Activated CD4-positive, alpha-beta memory T cell treated with anti-CD3 and anti-CD28 coated beads for 36 hours (primary cell): ENCODE measurements around the gene REX1BD. TPM values are rescaled to one million over a fixed set of nuclear protein-coding genes. Genes with fewer than 3 reads are reported as not detected.

Experiments used
- CTCF ChIA-PET: fragments of 350-600 bp; sonication (Branson Sonifier 250); formaldehyde crosslinking; loops from one replicate; lab custom pipeline; 2021; ENCODE audit warnings: antibody characterized with exemption, inconsistent platforms; lab: Charles Lee
- POLR2A ChIA-PET: fragments of 350-600 bp; sonication (Branson Sonifier 250); formaldehyde crosslinking; loops from one replicate; lab custom pipeline; 2021; ENCODE audit warnings: antibody characterized with exemption; lab: Charles Lee
- DNase-seq: peaks from one replicate; pipeline ENCODE4 v3.0.0-alpha.2; 2020
- H3K27ac Mint-ChIP-seq: one replicate; pipeline ENCODE4 v1.8.0; 2021; ENCODE audit warnings: mixed read lengths
- H3K27me3 Mint-ChIP-seq: one replicate; pipeline ENCODE4 v1.8.0; 2021; ENCODE audit warnings: mixed read lengths
- H3K36me3 Mint-ChIP-seq: one replicate; pipeline ENCODE4 v1.8.0; 2021; ENCODE audit warnings: mixed read lengths
- H3K4me1 Mint-ChIP-seq: one replicate; pipeline ENCODE4 v1.8.0; 2021; ENCODE audit warnings: low read depth, mixed read lengths
- H3K4me3 Mint-ChIP-seq: one replicate; pipeline ENCODE4 v1.8.0; 2021; ENCODE audit warnings: mild to moderate bottlenecking, mixed read lengths
- H3K9me3 Mint-ChIP-seq: one replicate; pipeline ENCODE4 v1.8.0; 2021; ENCODE audit warnings: mixed read lengths
- intact Hi-C: fragments of 100-400 bp; cut with micrococcal nuclease; formaldehyde crosslinking; loops from one replicate; pipeline ENCODE4 v1.15.1; 2023
- total RNA-seq, 2 experiments: library from RNA; stranded (reverse); gene quantifications; one replicate each; pipeline ENCODE4 v1.2.3, GENCODE V29; 2021

REX1BD gene
- total RNA-seq, 2 experiments from 2014 or later, result 97.6 to 99.3 TPM

DNA sequence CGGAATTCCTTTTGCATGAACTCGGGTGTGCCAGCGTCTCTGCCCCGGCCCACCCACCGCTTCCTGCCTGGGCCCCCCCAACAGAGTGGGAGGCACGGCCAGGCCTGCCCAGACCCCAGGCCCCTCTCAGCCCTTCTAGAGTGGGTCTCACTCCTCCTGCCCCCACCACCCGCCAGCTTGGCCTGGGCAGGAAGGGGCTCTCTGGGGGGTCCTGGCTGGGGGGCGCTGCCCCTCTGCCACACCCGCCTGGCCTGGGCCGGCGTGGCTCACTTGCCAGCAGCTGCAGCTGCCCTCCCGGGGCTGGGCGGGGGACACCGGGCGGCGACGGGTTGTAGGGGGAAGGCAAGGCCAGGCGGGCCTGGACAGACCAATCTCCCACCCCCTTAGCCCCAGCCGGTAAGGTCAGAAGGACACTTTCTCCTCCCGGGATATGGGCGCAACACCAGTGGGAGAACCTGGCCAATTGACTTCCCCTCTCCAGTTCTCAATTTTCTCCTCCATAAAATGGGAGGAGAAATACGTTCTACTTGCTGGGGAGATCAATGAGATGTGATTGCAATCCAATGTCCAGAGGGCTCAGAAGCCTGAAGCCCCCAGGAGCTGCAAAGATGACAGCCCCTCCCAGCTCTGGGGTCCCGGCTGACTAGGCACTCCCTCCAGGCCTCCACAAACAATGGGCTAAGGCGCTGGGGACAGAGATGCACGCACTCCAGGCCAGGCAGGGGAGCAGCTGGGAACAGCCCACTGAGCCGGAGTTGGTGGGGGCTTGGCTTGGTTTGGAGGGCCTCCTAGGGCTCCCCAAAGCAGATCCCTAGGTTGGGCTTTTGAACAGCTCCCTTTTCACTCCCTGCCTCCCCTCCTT, 15.6 kb downstream of the REX1BD start:
- Mint-ChIP-seq H3K36me3 (no peaks in the 10 kb centered on the region), H3K27me3 (peaks cover 50% of the 10 kb centered on the region), H3K4me1 (peaks cover 19% of the 10 kb centered on the region), H3K9me3 (no peaks in the 10 kb centered on the region), H3K27ac (no peak overlapping the region), H3K4me3 (no peak overlapping the region)
- ChIA-PET CTCF (interaction anchor here (1.0 to 1.3 kb wide), 3 partner anchors 11 to 24 kb away, joined by 3 to 6 read pairs (median 4); no protein-coding TSS in a partner anchor), POLR2A (no interaction called here)
- DNase-seq, result no peak
- intact Hi-C loops, result no loop called here

DNA sequence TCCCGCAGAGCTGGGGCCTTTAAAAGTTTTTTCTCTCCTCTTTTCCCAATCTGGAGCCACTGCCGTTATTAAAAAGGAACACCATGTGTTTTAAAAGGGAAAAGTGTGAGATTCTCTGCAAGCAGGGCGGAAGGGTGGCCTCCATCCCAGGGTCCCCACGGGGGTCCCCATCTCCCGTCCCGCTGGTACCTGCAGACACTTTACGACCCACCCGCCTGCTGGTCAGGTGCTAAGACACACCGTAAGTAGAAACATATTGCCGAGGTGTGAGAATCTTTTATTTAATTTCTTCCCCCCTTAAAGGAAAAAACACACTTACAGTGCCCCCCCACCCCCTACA, 16.2 kb downstream of the REX1BD start:
- H3K4me3 Mint-ChIP-seq, result no peak overlapping the region
- no peaks in the 10 kb centered on the region for H3K9me3 Mint-ChIP-seq
- intact Hi-C loops, result no loop called here
- H3K27ac Mint-ChIP-seq, result no peak overlapping the region
- no peak for DNase-seq
- ChIA-PET CTCF (interaction anchor here (1.0 kb wide), 1 partner anchor 23 kb away, joined by 3 read pairs; no protein-coding TSS in a partner anchor), POLR2A (no interaction called here)
- H3K36me3 Mint-ChIP-seq, result no peaks in the 10 kb centered on the region
- H3K4me1 Mint-ChIP-seq, result peaks cover 19% of the 10 kb centered on the region
- peaks cover 53% of the 10 kb centered on the region for H3K27me3 Mint-ChIP-seq

DNA sequence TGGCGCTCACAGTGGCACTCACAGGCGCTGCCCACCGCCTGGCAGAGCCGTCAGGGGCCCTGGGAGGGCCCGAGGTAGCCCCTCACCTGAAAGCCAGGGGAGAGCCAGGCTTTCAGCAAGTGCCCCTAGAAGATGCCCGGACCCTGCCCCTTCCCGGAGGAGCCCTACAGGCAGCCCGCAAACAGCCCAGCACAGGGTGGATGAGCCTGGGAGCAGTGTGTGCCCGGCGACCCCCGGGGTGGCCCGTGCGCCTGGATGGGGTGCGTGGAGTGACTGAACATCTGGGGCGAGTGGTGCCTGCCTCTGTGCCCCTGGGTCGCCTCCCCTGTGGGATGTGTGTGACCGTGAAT, 16.6 kb downstream of the REX1BD start:
- CTCF ChIA-PET, result interaction anchor here (1.0 kb wide), 1 partner anchor 23 kb away, joined by 3 read pairs; no protein-coding TSS in a partner anchor
- H3K36me3 Mint-ChIP-seq, result no peaks in the 10 kb centered on the region
- intact Hi-C loops, result no loop called here
- no peak overlapping the region for H3K4me3 Mint-ChIP-seq
- peaks cover 19% of the 10 kb centered on the region for H3K4me1 Mint-ChIP-seq
- H3K27ac Mint-ChIP-seq, result no peak overlapping the region
- H3K9me3 Mint-ChIP-seq, result no peaks in the 10 kb centered on the region
- H3K27me3 Mint-ChIP-seq, result peaks cover 57% of the 10 kb centered on the region
- DNase-seq, result no peak
- POLR2A ChIA-PET, result no interaction called here

DNA sequence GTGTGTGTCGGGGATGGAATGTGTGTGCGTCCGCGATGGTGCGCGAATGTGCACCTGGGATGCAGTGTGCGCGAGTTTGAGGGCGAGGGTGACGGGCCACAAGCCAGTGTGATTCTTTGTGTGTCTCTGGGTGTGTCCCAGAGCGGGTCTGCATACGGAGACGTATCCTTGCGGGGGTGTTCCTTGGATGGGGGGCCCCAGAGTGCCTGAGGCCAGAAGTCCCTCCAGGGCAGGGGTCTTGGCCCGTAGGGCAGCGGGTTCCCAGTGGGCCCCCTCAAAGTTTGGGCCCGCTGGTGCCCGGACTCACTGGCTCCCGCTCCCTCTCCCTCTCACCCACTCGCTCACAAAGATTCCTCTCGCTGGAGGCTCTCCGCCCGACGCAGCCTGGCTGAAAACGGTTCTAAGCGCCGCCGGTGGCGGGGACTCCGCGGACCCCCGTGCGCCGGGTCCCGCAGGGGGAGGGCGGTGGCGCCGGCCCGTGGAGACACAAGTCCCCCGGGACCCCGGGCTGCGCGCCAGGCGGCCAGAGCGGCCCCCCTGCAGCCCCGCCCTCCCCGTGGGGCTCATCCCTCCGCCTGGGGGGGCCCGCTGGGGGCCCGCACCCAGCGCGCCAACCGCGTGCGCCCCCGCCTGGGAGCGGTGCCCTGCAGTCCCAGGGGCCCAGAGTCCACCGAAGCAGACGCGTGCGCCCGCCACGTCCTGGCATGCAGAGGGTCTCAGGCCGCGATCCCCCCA, 17.1 kb downstream of the REX1BD start:
- CTCF ChIA-PET, result interaction anchor here (1.0 kb wide), 1 partner anchor 23 kb away, joined by 3 read pairs; no protein-coding TSS in a partner anchor
- Mint-ChIP-seq H3K27ac (no peak overlapping the region), H3K36me3 (no peaks in the 10 kb centered on the region), H3K4me1 (peaks cover 19% of the 10 kb centered on the region), H3K9me3 (no peaks in the 10 kb centered on the region), H3K4me3 (no peak overlapping the region), H3K27me3 (peaks cover 61% of the 10 kb centered on the region)
- POLR2A ChIA-PET, result no interaction called here
- intact Hi-C loops, result no loop called here
- DNase-seq, result no peak

DNA sequence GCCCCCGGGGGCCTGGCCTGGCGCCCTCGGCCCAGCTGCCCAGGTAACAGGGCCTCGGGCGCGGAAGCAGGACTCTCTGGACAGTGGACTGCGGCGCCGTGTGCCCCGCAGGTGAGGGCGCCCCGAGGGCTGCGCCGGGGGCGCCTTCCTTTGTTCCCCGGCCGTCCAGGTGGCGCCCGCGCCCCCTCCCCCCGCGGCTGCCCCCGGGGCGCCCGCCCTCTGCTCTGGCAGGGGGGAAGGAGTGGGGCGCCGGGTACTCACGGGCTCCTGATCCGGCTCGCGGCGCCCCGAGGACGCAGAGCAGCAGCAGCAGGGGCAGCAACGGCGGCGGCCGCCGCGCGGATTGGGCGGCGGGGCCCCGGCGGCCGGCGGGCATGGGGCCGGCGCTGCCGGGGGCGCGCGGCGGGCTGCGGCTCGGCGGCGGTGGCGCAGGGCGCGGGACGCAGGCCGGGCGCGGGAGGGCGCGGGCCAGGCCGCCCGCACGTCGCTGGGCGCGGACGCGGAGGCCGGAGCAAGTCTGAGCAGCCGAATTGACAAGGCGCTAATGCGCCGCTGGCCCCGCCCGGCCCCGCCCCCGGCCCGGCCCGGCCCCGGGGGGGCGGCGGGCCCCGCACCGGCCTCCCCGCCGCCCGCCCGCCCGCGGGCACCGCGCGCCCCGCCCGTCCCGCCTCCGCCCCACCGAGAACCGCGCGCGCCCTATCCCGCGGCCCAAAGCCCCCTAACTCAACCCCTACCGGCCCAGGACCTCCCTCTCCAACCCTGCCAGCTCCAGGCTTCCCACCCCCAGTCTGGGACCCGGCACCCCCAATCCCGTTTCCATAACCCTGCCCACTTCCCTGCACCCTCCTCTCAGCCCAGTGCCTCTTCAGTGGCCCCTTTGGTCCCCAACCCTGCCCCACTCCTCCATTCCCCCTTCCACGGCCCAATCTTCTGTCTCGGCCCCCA, 18.0 kb downstream of the REX1BD start, which contains the start of gene CRLF1:
CRLF1 (minus strand) TSS at position 519 of the 945 bp plus-strand sequence; CDS start at position 376, 143 bp downstream.
- Mint-ChIP-seq H3K9me3 (no peaks in the 10 kb centered on the region), H3K27ac (no peak within 1 kb of the TSS), H3K4me3 (no peak within 1 kb of the TSS), H3K36me3 (no peaks in the 10 kb centered on the region), H3K27me3 (peaks cover 64% of the 10 kb centered on the region), H3K4me1 (peaks cover 24% of the 10 kb centered on the region)
- POLR2A ChIA-PET, result no interaction called here
- intact Hi-C loops, result no loop called here
- CTCF ChIA-PET, result no interaction called here
- no peak for DNase-seq

DNA sequence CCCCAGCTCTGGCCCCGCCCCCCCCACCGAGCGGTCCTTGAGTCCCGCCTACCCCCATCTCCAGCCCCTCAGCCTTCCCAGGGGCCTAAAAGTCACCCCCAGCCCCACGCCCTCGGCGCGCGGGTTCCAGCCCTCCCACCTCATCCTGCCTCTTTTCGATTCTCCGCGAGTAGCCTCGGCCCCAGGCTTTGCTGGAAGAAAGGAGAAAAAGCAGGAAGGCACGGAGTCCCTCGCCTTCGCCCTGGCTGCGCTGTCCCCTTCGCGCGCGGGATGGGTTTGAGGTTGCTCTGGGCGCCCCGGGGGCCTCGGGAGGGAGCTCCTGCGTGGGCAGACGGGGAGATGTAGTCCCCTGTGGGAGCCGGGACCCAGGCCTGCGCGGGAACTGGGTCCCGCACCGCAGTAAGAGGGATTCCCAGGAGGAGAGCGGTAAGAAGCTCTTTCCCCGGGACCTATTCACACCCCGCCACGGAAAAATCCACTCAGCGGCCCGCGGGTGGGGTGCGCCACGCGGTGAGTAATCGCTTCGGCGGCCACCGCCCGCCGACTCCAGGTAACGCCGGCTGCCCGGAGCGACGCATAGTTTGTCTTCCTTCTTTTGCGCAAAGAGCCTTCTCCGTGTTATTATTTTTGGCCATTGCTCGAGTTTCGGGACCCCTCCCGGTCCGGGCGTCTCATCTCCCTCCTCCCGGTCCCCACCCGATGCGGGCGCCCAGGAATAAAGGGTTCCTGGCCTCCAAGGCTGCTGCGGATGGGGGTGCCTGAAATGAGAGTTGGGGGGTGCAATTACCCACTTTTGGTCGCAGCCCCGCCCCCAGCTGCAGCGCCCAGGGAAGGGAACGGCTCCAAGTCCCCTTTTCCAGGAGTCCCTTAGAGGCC, 18.9 kb downstream of the REX1BD start:
- ChIA-PET POLR2A (no interaction called here), CTCF (no interaction called here)
- Mint-ChIP-seq H3K9me3 (no peaks in the 10 kb centered on the region), H3K36me3 (no peaks in the 10 kb centered on the region), H3K27me3 (peaks cover 63% of the 10 kb centered on the region), H3K4me1 (peaks cover 31% of the 10 kb centered on the region), H3K4me3 (no peak overlapping the region), H3K27ac (no peak overlapping the region)
- no peak for DNase-seq
- intact Hi-C loops, result no loop called here

DNA sequence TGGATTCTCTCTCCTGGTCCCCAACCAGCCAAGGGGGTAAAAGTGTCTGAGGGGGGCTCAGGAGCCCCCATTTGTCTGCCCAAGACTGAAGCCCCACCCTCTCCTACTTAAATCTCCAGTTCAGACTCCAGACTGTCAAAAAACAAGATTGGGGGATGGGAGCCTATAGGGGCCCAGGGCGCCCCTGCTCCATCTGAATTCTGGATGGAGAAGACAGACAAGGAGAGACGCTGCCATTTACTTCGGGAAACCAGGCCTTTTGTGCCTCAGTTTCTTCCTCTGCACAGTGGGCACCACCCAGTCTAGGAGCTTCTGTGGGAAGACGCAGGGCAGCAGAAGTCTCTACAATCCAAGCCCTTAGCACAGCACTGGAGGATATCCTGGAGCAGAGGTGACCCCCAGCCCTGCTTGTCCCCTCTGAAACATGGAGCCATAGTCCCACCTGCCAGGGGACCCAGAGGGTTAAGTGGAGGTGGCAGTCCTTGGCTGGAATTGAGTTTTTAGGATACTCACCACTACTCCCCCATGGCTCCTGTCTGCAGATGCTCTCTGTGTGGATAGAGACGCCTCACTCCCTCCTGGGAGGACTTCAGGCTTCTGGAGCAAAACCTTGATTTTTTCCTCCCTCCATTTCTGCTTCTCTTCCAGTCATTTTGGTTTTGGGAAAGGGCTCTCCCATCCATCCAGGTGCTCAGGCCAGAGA, 19.7 kb downstream of the REX1BD start:
- Mint-ChIP-seq H3K27ac (no peak overlapping the region), H3K4me3 (no peak overlapping the region), H3K36me3 (no peaks in the 10 kb centered on the region), H3K4me1 (peaks cover 30% of the 10 kb centered on the region), H3K27me3 (peaks cover 59% of the 10 kb centered on the region), H3K9me3 (no peaks in the 10 kb centered on the region)
- DNase-seq, result no peak
- intact Hi-C loops, result no loop called here
- ChIA-PET CTCF (no interaction called here), POLR2A (no interaction called here)

DNA sequence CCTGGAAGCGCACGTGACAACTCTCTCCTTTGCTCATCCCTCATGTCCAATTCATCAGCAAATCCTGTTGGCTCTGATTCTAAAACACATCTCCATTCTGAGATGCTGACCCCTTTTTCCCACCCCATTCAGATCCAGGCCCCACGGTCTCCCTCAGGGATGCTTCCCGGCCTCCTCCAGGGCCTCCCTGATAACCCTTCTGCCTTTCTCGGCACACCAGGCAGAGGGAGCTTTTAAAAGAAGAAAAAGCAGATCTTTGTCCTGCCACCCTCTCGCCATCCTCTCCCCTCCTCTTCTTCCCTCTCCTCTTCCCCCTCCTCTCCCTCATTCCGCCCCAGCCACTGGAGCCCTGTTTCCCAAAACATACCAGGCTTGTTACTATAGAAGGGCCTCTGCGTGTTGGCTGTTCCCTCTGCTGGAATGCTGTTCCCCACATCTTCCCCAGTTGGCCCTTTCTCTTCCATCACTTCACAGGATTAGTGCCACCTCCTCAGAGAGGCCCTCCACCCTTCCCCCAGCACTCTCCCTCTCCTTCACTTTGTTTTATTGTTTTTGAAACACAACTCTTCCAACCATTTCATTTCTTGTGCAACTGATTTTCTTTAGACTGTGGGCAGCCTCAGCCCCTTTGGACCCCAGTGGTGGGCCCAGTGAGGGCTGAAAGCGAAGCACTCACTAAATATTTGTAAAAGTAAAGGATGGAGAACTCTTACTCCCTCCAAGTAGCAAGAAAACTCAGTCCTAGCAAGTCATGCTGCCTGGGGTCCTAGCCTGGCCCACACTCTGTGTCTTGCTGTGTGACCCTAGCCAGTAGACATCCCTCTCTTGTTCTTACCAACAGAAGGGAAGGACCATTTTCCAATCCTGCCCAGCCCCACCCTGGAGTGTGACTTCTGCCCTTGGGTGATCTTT, 20.5 kb downstream of the REX1BD start:
- no peaks in the 10 kb centered on the region for H3K36me3 Mint-ChIP-seq
- peaks cover 61% of the 10 kb centered on the region for H3K27me3 Mint-ChIP-seq
- CTCF ChIA-PET, result no interaction called here
- POLR2A ChIA-PET, result no interaction called here
- intact Hi-C loops, result no loop called here
- no peak overlapping the region for H3K27ac Mint-ChIP-seq
- no peak for DNase-seq
- no peaks in the 10 kb centered on the region for H3K9me3 Mint-ChIP-seq
- H3K4me1 Mint-ChIP-seq, result peaks cover 32% of the 10 kb centered on the region
- no peak overlapping the region for H3K4me3 Mint-ChIP-seq

DNA sequence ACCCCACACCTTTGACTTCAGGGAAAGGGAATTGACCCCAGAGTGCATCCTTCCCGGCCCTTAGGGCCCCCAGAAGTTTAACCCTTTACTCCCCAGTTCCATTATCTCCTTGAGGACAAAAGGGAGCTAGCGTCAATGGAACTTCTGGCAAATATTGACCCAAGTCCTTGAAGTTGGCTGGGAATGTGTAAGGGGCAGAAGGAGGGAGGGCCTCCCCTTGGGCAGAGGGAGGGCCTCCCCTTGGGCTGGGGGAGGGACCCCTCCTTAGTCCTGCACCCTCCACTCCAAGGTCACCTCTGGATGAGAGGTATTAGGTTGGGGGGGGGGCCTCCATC, 21.1 kb downstream of the REX1BD start:
- H3K27me3 Mint-ChIP-seq, result peaks cover 66% of the 10 kb centered on the region
- no peak for DNase-seq
- no peak overlapping the region for H3K4me3 Mint-ChIP-seq
- no peak overlapping the region for H3K27ac Mint-ChIP-seq
- no peaks in the 10 kb centered on the region for H3K36me3 Mint-ChIP-seq
- ChIA-PET CTCF (no interaction called here), POLR2A (no interaction called here)
- no peaks in the 10 kb centered on the region for H3K9me3 Mint-ChIP-seq
- H3K4me1 Mint-ChIP-seq, result peaks cover 32% of the 10 kb centered on the region
- intact Hi-C loops, result no loop called here

DNA sequence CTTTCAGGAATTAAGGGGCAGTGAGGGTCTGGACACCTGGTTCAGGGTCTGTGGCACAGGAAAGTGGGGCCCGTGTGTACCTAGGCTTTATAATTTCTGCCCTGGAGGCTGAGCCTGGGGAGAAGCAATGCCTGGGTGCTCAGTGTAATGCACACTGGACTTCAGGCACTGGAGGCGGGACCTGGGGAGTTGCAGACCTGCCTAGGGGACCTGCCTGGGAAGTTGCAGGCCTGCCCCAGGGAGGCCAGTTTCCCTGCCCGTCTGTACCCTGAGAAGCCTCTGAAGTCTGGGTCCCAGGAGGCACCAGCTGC, 21.6 kb downstream of the REX1BD start:
- ChIA-PET POLR2A (no interaction called here), CTCF (interaction anchor here (1.0 kb wide), 1 partner anchor 237 kb away, joined by 3 read pairs; no protein-coding TSS in a partner anchor)
- Mint-ChIP-seq H3K9me3 (no peaks in the 10 kb centered on the region), H3K27ac (no peak overlapping the region), H3K4me3 (no peak overlapping the region), H3K27me3 (peaks cover 64% of the 10 kb centered on the region), H3K36me3 (no peaks in the 10 kb centered on the region), H3K4me1 (peaks cover 32% of the 10 kb centered on the region)
- intact Hi-C loops, result no loop called here
- DNase-seq, result no peak
